Measurements from ENCODE around the gene EXOC7. TPM values are rescaled to one million over a fixed set of nuclear protein-coding genes. Genes with fewer than 3 reads are reported as not detected.

EXOC7 gene
- total RNA-seq, 1 experiment from 2014 or later, result 160 TPM

- Histone ChIP-seq H3K9ac (ENCODE audit: extremely low read depth, insufficient read length, low read length) (no peak overlapping the region), H3K4ac (ENCODE audit: low read depth, low read length) (no peak overlapping the region), H3K18ac (ENCODE audit: insufficient read length, low read depth, low read length) (no peak overlapping the region), H2BK5ac (ENCODE audit: insufficient read length, low read length) (no peak overlapping the region), H2BK15ac (ENCODE audit: low read depth, low read length) (no peak overlapping the region), H2AFZ (ENCODE audit: low read length) (no peak overlapping the region), H2BK20ac (ENCODE audit: low read depth, low read length, poor library complexity, severe bottlenecking) (no peak overlapping the region), H4K20me1 (ENCODE audit: control insufficient read depth, insufficient read depth, insufficient read length) (no peaks in the 10 kb centered on the region), H3K27me3 (ENCODE audit: insufficient read depth, low read length) (no peaks in the 10 kb centered on the region), H3K4me1 (ENCODE audit: insufficient read depth, low read length) (no peaks in the 10 kb centered on the region), H3K23ac (ENCODE audit: insufficient read length, low read depth, low read length) (no peak overlapping the region), H4K8ac (replicated peaks; ENCODE audit: insufficient read length, low read depth, low read length) (no peak overlapping the region), H2AK5ac (ENCODE audit: insufficient read length, low read length) (no peak overlapping the region), H3K23me2 (ENCODE audit: insufficient read length, low read depth, low read length, poor library complexity, severe bottlenecking) (no peaks in the 10 kb centered on the region), H3T11ph (ENCODE audit: low read length) (no peak overlapping the region), H2BK12ac (ENCODE audit: insufficient read length, low read depth, low read length) (no peak overlapping the region), H3K27ac (ENCODE audit: insufficient read length, low read depth, low read length) (no peak overlapping the region), H2BK120ac (ENCODE audit: low read depth, low read length, poor library complexity, severe bottlenecking) (no peak overlapping the region), H3K79me2 (ENCODE audit: insufficient read depth, low read length) (no peaks in the 10 kb centered on the region), H3K79me1 (ENCODE audit: insufficient read depth, low read depth, low read length, poor library complexity, severe bottlenecking) (no peaks in the 10 kb centered on the region), H3K14ac (ENCODE audit: insufficient read depth, low read length) (no peak overlapping the region), H4K5ac (ENCODE audit: insufficient read length, low read depth, low read length) (no peak overlapping the region), H3K56ac (ENCODE audit: insufficient read length, low read depth, low read length) (no peak overlapping the region), H3K9me3 (ENCODE audit: control insufficient read depth, low read depth, low read length) (no peaks in the 10 kb centered on the region), H3K4me2 (ENCODE audit: insufficient read depth, insufficient read length, low read length) (no peak overlapping the region), H4K91ac (ENCODE audit: insufficient read length, low read depth, low read length) (no peak overlapping the region)
- no CpG with 5 or more reads among the region's 23 CpGs for WGBS (ENCODE audit: extremely low coverage, insufficient read length, low lambda C conversion rate)
- no peaks in the 10 kb centered on the region for H3K27me3 Mint-ChIP-seq (ENCODE audit: low read depth)
- no peaks in the 10 kb centered on the region for H3K4me1 Mint-ChIP-seq
- H3K27ac Mint-ChIP-seq, result peak overlapping the region in 1 of 3 experiments; percentile 79; a peak in 1 of 7 replicates
- H3K9me3 Mint-ChIP-seq, result no peaks in the 10 kb centered on the region
- no peak for DNase-seq
- TF ChIP-seq CTCF (conservative IDR thresholded peaks at IDR 0.05), result no peak
- H3K36me3 Mint-ChIP-seq (ENCODE audit: insufficient read depth in 1 of 3, low read depth in 3 of 3), result peaks cover 25 to 76% (median 75%) of the 10 kb centered on the region in 3 experiments; a peak in 6 of 7 replicates
- no peak overlapping the region for H3K4me3 Mint-ChIP-seq
Observed at GRCh38 chr17:76091526-76092286, 11.9 kb downstream of the EXOC7 start.
